Fibroblast of gingiva (primary cell): ENCODE data around the gene MS4A15.
"Not testable (repeated sequence)": the region's sequence is repeated elsewhere in the genome, so short reads cannot be mapped to it uniquely, and the experiment has no call there.

Experiments
- DNase-seq: peaks from one replicate; pipeline ENCODE4 v3.0.0-alpha.2; 2011; ENCODE audit warnings: low read depth

The MS4A15 gene

DNA sequence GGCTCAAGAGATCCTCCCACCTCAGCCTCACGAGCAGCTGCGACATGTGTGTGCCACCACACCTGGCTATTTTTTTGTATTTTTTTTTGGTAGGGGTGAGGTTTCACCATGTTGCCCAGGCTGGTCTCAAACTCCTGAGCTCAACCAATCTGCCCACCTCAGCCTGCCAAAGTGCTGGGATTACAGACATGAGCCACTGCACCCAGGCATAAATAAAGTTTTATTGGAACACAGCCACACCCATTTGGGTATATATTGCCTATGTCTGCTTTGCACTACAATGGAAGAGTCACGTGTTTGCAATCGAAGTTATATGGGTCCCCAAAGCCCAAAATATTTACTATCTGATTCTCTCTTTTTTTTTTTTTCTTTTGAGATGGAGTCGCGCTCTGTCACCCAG lies 1.8 kb upstream of the MS4A15 start:
- no peak for DNase-seq

DNA sequence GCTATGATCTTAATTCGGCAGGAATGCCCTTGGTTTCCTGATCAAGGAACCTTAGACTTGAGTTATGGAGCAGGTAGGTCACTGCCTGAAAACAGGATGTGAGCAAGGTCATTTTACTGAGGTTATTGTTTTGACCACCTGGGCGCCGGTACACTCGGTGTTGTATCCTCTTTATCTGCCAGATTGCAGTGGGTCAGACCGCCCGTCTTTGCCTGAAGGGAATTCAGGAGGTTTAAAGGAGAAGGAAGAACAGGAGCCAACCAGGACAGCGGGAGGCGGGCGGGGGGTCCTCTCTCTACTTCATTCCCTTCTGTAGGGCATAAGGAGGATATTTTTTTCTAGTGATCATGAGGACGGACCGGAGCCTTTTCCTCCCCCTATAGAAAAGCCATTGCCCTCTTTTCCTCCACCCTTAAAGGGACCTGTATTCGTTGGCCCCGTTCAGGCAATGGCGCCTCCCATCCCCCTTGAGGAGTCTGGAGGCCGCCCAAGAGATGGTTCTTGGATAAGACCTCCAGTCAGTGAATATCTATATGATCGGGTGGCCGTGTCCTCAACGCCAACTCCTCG lies 649 bp downstream of the MS4A15 start:
- no peak for DNase-seq

DNA sequence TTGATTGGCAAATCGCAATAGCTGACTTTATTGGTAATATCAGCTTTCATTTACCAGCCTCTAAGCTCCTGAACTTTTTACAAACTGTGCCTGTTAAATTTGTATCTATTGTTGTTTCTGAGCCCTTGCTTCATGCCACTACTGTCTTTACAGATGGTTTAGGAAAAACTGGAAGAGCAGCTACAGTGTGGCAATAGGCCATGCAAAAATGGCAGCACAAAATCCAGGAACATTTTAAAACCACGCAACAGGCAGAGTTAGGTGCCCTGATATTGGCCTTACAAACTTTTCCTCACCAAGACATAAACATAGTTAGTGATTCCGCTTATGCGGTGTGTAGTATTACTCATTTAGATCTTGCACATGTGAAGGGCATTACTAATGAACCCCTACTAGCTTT lies 2.0 kb downstream of the MS4A15 start:
- DNase-seq, result not testable (repeated sequence)

- DNase-seq, result not testable (repeated sequence)
Measured at GRCh38 chr11:60759438-60760225, 3.0 kb downstream of the MS4A15 start.

- no peak for DNase-seq
Measured at GRCh38 chr11:60761436-60762190, 4.9 kb downstream of the MS4A15 start.

DNA sequence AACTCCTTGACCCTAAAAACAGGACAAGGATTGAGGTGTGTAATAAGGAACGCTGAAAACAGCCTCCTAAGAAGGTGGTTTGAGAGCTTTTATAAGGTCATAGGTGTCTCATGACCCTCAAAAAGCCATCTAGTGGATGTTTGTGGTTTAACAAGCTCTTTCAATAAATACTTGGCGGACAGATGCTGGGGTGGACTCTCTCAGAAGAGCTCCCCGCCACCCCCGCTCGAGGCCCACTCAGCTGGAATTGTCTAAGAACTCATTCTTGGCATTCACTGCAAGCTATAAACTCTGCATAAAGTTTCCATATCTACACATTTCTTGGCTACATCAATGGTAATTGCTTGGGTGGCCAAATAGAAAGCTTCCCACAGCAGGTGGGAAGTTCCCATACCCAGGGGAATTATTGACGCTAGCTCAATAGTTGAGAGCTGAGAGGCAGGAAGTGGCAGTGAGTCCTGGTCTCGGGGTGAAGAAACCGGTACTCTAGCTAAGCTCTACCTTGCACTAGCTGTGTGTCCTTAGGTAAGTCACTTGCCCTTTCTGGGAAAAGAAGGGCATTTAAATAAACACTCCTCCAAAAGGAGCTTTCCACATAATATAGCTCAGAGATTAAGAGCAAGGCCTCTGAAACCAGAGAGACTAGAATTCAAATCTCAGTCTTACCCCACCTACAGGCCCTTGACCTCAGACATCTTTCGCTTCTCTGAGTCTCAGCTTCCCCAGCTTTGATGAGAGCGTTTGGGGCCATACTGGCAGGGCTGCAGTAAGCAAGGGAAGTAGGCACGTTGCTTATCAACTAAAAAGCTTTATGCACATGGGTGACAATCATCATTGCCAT lies 6.4 kb downstream of the MS4A15 start:
- DNase-seq, result no peak

DNA sequence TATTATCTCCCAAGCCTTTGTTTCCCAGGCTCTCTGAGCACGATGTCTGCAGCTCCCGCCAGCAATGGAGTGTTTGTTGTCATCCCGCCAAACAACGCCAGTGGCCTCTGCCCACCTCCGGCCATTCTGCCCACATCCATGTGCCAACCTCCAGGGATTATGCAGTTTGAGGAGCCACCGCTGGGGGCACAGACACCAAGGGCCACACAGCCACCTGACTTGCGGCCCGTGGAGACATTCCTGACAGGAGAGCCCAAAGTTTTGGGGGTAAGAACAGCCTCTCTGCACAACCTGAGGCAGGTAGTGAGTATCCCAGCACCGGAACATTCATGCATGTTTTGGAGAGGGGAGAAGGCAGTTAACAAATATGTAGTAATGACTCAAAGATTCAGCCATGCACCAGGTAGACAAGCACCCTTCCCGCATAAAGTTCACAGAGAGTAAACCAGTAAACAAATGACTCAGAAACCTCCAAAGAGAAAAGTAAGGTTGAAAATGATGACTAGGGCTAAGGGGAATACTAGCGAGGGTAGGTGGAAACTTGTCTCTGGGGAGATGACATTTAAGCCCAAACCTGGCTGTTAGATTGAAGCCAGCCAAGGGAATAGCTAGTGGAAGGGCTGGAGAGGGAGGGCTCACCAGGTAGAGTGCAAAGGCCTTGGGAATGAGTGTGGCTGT lies 7.2 kb downstream of the MS4A15 start:
- DNase-seq, result no peak

DNA sequence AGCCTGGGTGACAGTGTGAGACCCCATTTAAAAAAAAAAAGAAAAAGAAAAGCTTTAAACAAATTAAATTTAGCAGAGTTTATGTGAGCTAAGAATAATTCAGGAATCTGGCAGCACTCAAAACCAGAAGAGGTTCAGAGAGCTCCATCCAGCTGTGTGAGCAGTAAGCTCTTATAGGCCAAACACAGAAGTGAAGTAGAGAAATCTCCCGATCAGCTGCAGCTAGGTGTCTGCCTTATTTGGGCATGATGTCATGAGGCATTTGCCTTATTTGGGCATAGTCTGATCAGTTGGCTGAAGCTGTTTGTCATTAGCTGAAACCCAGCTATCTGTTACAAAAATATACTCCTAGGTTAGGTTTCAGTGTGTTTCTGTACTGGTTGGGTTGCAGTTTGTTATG lies 8.2 kb downstream of the MS4A15 start:
- DNase-seq, result no peak

DNA sequence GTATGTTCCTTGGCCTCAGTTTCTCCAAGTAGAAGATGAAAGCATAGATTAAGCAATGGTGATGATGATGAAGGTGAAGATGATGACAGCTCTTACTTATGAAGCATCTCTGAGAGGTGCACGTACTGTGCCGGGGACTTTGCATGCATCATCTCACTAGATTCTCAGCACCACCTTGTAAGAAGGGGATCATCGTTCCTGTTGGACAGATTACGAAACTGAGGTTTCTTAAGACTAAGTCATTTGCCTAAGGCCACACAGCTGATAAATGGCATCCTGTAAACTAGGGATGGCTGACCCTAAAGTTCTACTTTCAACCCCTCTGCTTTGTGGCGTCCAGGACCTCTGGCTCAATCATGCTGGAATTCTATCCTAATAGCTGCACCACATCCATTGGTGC lies 8.7 kb downstream of the MS4A15 start:
- DNase-seq, result no peak

DNA sequence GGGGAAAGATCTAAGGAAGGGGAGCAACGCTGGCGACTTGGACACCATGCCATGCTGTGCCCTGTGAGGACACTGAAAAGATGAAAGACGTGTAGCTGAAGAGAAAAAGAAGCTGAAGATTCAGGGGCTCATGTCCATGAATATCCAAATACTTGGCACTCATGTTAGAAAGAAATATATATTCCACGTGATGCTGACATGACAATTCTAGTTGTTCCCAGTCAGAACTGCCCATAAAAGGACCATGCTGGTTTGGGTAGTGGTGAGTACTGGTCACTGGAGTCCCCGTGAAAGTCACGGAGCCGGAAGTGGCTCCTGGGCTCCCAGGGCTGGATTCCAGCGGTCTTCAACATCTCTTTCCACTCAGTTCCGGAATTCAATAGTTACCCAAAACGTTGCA lies 9.9 kb downstream of the MS4A15 start:
- no peak for DNase-seq

DNA sequence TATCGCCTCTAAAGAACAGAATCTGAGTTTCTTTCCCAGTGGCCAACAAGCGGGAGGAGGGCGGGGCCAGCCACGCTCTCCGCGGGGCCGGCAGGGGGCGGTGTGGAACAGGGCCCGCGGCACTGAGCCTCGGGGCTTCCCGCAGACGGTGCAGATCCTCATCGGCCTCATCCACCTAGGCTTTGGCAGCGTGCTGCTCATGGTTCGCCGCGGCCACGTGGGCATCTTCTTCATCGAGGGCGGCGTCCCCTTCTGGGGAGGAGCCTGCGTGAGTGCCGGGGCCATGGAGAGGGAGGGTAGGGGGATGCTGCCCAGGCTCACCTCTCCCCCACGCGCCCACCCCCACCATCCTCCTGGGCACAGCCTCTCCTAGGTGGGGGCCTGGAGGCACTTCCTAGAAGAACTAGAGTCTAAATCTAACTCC lies 10.7 kb downstream of the MS4A15 start:
- DNase-seq, result no peak

DNA sequence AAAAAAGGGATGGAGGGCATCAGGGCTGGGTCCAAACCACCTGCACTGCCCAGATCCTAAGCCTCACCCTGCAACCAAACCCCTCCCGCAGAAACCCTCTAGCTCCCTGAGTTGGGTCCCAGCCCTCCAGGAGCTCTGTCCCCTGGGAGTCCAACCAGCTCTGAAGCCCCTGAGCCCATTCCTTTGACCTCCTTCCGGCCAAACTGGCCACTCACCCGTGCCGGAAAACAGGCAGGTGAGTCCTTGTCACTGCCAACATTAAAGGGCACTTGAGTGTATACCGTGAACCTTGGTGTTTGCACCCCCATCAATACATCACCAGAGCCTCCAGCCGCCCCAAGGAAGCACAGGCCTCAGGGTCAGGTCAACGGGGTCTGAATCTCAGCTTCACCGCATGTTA lies 11.5 kb downstream of the MS4A15 start:
- DNase-seq, result no peak

GRCh38 chr11:60769273-60769672 lies 12.6 kb downstream of the MS4A15 start:
- DNase-seq, result no peak

- DNase-seq, result no peak
Measured at GRCh38 chr11:60769811-60770210, 13.1 kb downstream of the MS4A15 start.

- DNase-seq, result no peak
Measured at GRCh38 chr11:60771146-60771545, 14.5 kb downstream of the MS4A15 start.

GRCh38 chr11:60771879-60772525 lies 15.3 kb downstream of the MS4A15 start:
- DNase-seq, result no peak

GRCh38 chr11:60772666-60773065 lies 16.0 kb downstream of the MS4A15 start:
- no peak for DNase-seq

DNA sequence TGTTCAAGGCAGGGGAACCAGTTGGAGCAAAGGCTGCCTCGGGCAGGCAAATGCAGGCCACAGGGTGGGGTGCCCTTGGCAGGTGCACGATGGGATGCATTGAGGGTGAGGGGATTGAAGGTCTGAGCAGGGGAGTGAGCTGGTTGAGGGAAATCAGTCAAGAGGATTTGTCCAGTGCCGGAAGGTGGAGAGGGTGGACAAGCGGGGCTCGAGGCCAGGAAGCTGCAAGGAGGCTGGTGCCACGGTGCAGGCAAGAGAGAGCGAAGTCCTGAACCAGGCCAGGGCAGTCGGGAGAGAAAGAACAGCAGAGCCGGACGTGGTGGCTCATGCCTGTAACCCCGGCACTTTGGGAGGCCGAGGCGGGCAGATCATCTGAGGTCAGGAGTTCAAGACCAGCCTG lies 18.1 kb downstream of the MS4A15 start:
- no peak for DNase-seq

- DNase-seq, result peak; percentile 78
Measured at GRCh38 chr11:60775420-60775961, 18.8 kb downstream of the MS4A15 start.

GRCh38 chr11:60776167-60776566 lies 19.5 kb downstream of the MS4A15 start:
- no peak for DNase-seq

DNA sequence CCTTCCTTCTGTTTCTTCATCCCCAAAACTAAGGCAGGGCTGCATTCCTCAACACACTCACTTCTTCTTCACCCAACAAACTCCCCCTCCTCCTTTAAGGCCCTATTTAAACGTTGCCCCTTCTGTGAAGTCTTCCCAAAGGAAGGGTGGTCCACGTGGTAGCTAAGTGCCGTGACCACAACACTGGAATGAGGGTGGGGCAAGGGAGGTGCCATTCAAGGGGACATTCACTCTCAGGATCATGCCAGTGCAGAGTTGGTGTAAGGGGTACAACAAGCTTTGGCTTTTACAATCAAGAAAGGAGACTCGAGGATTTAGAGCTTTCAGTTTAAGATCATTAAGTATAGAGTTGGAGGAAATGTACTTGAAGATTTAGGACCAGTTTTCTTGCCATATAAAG lies 20.4 kb downstream of the MS4A15 start:
- no peak for DNase-seq
